Measurements from ENCODE around the gene PCED1B.
"Not testable (repeated sequence)": the region's sequence is repeated elsewhere in the genome, so short reads cannot be mapped to it uniquely, and the experiment has no call there.

The PCED1B gene

GRCh38 chr12:47091009-47091408 is 11.6 kb downstream of the PCED1B start:
- no peak for DNase-seq

GRCh38 chr12:47094804-47095203 is 15.4 kb downstream of the PCED1B start:
- DNase-seq = no peak

- no peak for DNase-seq
Measured at GRCh38 chr12:47095446-47096236, 16.2 kb downstream of the PCED1B start.

GRCh38 chr12:47097276-47097896 is 18.0 kb downstream of the PCED1B start:
- DNase-seq = no peak

GRCh38 chr12:47098099-47098498 is 18.7 kb downstream of the PCED1B start:
- DNase-seq = no peak

GRCh38 chr12:47099610-47100009 is 20.2 kb downstream of the PCED1B start:
- no peak for DNase-seq

- DNase-seq = no peak
Measured at GRCh38 chr12:47100160-47100559, 20.7 kb downstream of the PCED1B start.

GRCh38 chr12:47102406-47102805 is 23.0 kb downstream of the PCED1B start:
- DNase-seq = no peak

GRCh38 chr12:47102845-47103651 is 23.6 kb downstream of the PCED1B start:
- DNase-seq = no peak

- DNase-seq = no peak
Measured at GRCh38 chr12:47105914-47106674, 26.7 kb downstream of the PCED1B start.

- DNase-seq = no peak
Measured at GRCh38 chr12:47107446-47107845, 28.0 kb downstream of the PCED1B start.

- DNase-seq = no peak
Measured at GRCh38 chr12:47107926-47108325, 28.5 kb downstream of the PCED1B start.

GRCh38 chr12:47110011-47110541 is 30.7 kb downstream of the PCED1B start:
- no peak for DNase-seq

GRCh38 chr12:47110718-47111391 is 31.4 kb downstream of the PCED1B start:
- no peak for DNase-seq

- DNase-seq = no peak
Measured at GRCh38 chr12:47111392-47111778, 32.0 kb downstream of the PCED1B start.

GRCh38 chr12:47111854-47112253 is 32.4 kb downstream of the PCED1B start:
- DNase-seq = no peak

- DNase-seq = no peak
Measured at GRCh38 chr12:47112679-47113078, 33.3 kb downstream of the PCED1B start.

- no peak for DNase-seq
Measured at GRCh38 chr12:47114481-47114892, 35.1 kb downstream of the PCED1B start.

GRCh38 chr12:47117305-47117704 is 37.9 kb downstream of the PCED1B start:
- DNase-seq = not testable (repeated sequence)

GRCh38 chr12:47120736-47121135 is 41.3 kb downstream of the PCED1B start:
- no peak for DNase-seq

GRCh38 chr12:47121146-47121545 is 41.7 kb downstream of the PCED1B start:
- DNase-seq = no peak

GRCh38 chr12:47122602-47123001 is 43.2 kb downstream of the PCED1B start:
- DNase-seq = no peak

Measured in hippocampal formation (tissue), 2 donors.